CD4-positive, alpha-beta T cell treated with Interleukin-6 for 4 hours (primary cell): Measurements from ENCODE around the gene KREMEN1.

Experiments used
- DNase-seq: peaks from one replicate; pipeline ENCODE4 v3.0.0-alpha.2; 2020; ENCODE audit warnings: mixed read lengths

KREMEN1 gene

GRCh38 chr22:29194184-29194583, 121.3 kb downstream of the KREMEN1 start:
- no peak for DNase-seq

- no peak for DNase-seq
Observed at GRCh38 chr22:29195118-29195963, 122.5 kb downstream of the KREMEN1 start.

- no peak for DNase-seq
Observed at GRCh38 chr22:29195964-29196666, 123.3 kb downstream of the KREMEN1 start.

- DNase-seq: no peak
Observed at GRCh38 chr22:29197096-29197495, 124.3 kb downstream of the KREMEN1 start.

GRCh38 chr22:29198240-29198639, 125.4 kb downstream of the KREMEN1 start:
- DNase-seq: no peak

- no peak for DNase-seq
Observed at GRCh38 chr22:29199702-29200400, 127.0 kb downstream of the KREMEN1 start.

GRCh38 chr22:29200901-29201300, 128.1 kb downstream of the KREMEN1 start:
- DNase-seq: no peak

- no peak for DNase-seq
Observed at GRCh38 chr22:29201782-29202181, 128.9 kb downstream of the KREMEN1 start.

- peak; percentile 42 for DNase-seq
Observed at GRCh38 chr22:29202212-29203192, 129.7 kb downstream of the KREMEN1 start.

- DNase-seq: no peak
Observed at GRCh38 chr22:29203488-29204454, 130.9 kb downstream of the KREMEN1 start.

GRCh38 chr22:29204455-29205183, 131.8 kb downstream of the KREMEN1 start:
- no peak for DNase-seq

GRCh38 chr22:29205252-29205593, 132.4 kb downstream of the KREMEN1 start:
- no peak for DNase-seq

GRCh38 chr22:29205594-29206371, 132.9 kb downstream of the KREMEN1 start, which contains the start of gene EMID1:
EMID1 (plus strand) TSS chr22:29205896; CDS start chr22:29206039, 143 bp downstream.
- peak; percentile 14 for DNase-seq

- DNase-seq: no peak
Observed at GRCh38 chr22:29206372-29207242, 133.8 kb downstream of the KREMEN1 start.

- no peak for DNase-seq
Observed at GRCh38 chr22:29207243-29207550, 134.4 kb downstream of the KREMEN1 start.

GRCh38 chr22:29207562-29208501, 135.0 kb downstream of the KREMEN1 start:
- no peak for DNase-seq

- no peak for DNase-seq
Observed at GRCh38 chr22:29208502-29208862, 135.6 kb downstream of the KREMEN1 start.
